ENCODE results near the gene NLN.

- TF ChIP-seq POLR2A (IDR thresholded peaks at IDR 0.05; ENCODE audit: low read depth, low read length) (no peak), POLR2AphosphoS5 (IDR thresholded peaks at IDR 0.05; ENCODE audit: low read depth, low read length) (no peak)
These were observed 98.4 kb downstream of the NLN start for GRCh38 chr5:65820373-65820772.

Data from GM12892 (cell line).